Muscle of leg (tissue), 9 donors: Measurements from ENCODE around the gene ZP1. TPM values are rescaled to one million over a fixed set of nuclear protein-coding genes. Genes with fewer than 3 reads are reported as not detected.

Experiments
- polyA plus RNA-seq, 8 donors: library from polyadenylated mRNA; unstranded; fragments of 120-200 nt; gene quantifications; one replicate each; pipeline versions ENCODE4 v1.2.1 to v1.2.3, GENCODE V29; 2013; ENCODE audit warnings: inconsistent platforms in 1 of 8, low replicate concordance in 1 of 8; ENCODE audit not compliant: insufficient read length in 8 of 8, insufficient read depth in 1 of 8
- total RNA-seq: library from RNA; stranded (reverse); fragments of 120-200 nt; gene quantifications from one replicate; pipeline ENCODE4 v1.2.4, GENCODE V29; 2013

ZP1 gene
- total and polyA plus RNA-seq, 9 donors: 0.07 to 0.13 TPM; not detected in 7

Other genes with a start within 250 kb of the ZP1 start
- 2.5 TPM for gene MS4A8, start 167.9 kb upstream of the ZP1 start, total RNA-seq
- 10 to 100 TPM in 1 of 8 donors, 1 to 10 TPM in 7; 2.3 to 10.5 (median 6.9) TPM for gene MS4A8, start 167.9 kb upstream of the ZP1 start, polyA plus RNA-seq
- not detected for gene MS4A18, start 142.8 kb upstream of the ZP1 start, total RNA-seq
- not detected for gene MS4A18, start 142.8 kb upstream of the ZP1 start, polyA plus RNA-seq
- gene MS4A15, start 110.7 kb upstream of the ZP1 start, total RNA-seq: not detected
- gene MS4A15, start 110.7 kb upstream of the ZP1 start, polyA plus RNA-seq: under 1 TPM in 1 of 8 donors, not detected in 7; 0.23 TPM
- gene MS4A10, start 82.2 kb upstream of the ZP1 start, total RNA-seq: not detected
- under 1 TPM in 2 of 8 donors, not detected in 6; 0.09 to 0.11 TPM for gene MS4A10, start 82.2 kb upstream of the ZP1 start, polyA plus RNA-seq
- 7.4 TPM for gene CCDC86, start 25.4 kb upstream of the ZP1 start, total RNA-seq
- 10 to 100 TPM; 18.1 to 22.7 (median 20.1) TPM for gene CCDC86, start 25.4 kb upstream of the ZP1 start, polyA plus RNA-seq
- gene PTGDR2, start 11.6 kb upstream of the ZP1 start, total RNA-seq: 0.62 TPM
- 1 to 10 TPM in 1 of 8 donors, under 1 TPM in 7; 0.48 to 1.0 (median 0.76) TPM for gene PTGDR2, start 11.6 kb upstream of the ZP1 start, polyA plus RNA-seq
- 32.6 TPM for gene PRPF19, start 39.0 kb downstream of the ZP1 start, total RNA-seq
- gene PRPF19, start 39.0 kb downstream of the ZP1 start, polyA plus RNA-seq: 10 to 100 TPM; 61.8 to 94.5 (median 73.8) TPM
- 33.3 TPM for gene TMEM109, start 46.6 kb downstream of the ZP1 start, total RNA-seq
- gene TMEM109, start 46.6 kb downstream of the ZP1 start, polyA plus RNA-seq: 100 to 1,000 TPM in 5 of 8 donors, 10 to 100 TPM in 3; 92.3 to 118 (median 110) TPM
- gene TMEM132A, start 56.9 kb downstream of the ZP1 start, total RNA-seq: 36.8 TPM
- 10 to 100 TPM; 28.9 to 59.2 (median 44.0) TPM for gene TMEM132A, start 56.9 kb downstream of the ZP1 start, polyA plus RNA-seq
- 12.7 TPM for gene SLC15A3, start 84.6 kb downstream of the ZP1 start, total RNA-seq
- 10 to 100 TPM; 12.3 to 26.9 (median 23.3) TPM for gene SLC15A3, start 84.6 kb downstream of the ZP1 start, polyA plus RNA-seq
- gene CD6, start 104.1 kb downstream of the ZP1 start, total RNA-seq: 0.18 TPM
- gene CD6, start 104.1 kb downstream of the ZP1 start, polyA plus RNA-seq: 1 to 10 TPM in 2 of 8 donors, under 1 TPM in 6; 0.32 to 2.0 (median 0.77) TPM
- gene CD5, start 234.9 kb downstream of the ZP1 start, total RNA-seq: 0.04 TPM
- under 1 TPM; 0.08 to 0.19 (median 0.10) TPM for gene CD5, start 234.9 kb downstream of the ZP1 start, polyA plus RNA-seq